GM18505 (cell line): ENCODE results near the gene GPR37.

Experiments
- ATAC-seq: cut with Tn5 transposase; IDR thresholded peaks from one replicate; pipeline ENCODE4 v1.9.1; 2021; ENCODE audit not compliant: unreplicated experiment
- POLR2A ChIP-seq: IDR thresholded peaks from 4 replicates; pipeline ENCODE4 v1.6.1; 2011; ENCODE audit warnings: borderline replicate concordance; ENCODE audit not compliant: insufficient read depth, insufficient read length; ENCODE audit errors: extremely low read depth

Gene GPR37

GRCh38 chr7:124728610-124729009, 37.0 kb downstream of the GPR37 start:
- no peak for TF ChIP-seq POLR2A
- no peak for ATAC-seq

GRCh38 chr7:124724507-124725192, 40.9 kb downstream of the GPR37 start:
- no peak for TF ChIP-seq POLR2A
- ATAC-seq: no peak

GRCh38 chr7:124724079-124724478, 41.5 kb downstream of the GPR37 start:
- ATAC-seq: no peak
- TF ChIP-seq POLR2A: no peak

GRCh38 chr7:124723012-124723411, 42.6 kb downstream of the GPR37 start:
- TF ChIP-seq POLR2A: no peak
- ATAC-seq: no peak

DNA sequence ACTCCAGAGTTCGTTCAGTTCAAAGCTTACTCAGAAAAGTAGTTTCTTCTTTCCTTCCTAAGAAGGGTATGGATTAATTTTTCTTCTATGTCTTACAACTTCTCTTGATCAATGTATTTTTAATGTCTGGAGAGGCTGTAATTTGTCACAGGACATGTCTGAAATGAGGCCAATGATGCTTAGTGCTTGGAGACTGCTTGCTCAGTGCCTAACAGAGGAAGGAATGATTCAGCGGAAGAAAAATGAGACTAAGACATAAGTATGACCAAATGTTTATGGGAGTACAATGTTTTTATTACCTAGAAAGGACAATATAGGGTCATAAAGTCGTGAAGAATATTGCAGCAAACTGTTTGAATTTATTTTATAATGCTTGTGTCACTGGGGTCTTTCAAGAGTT, 43.3 kb downstream of the GPR37 start:
- no peak for ATAC-seq
- TF ChIP-seq POLR2A: no peak

DNA sequence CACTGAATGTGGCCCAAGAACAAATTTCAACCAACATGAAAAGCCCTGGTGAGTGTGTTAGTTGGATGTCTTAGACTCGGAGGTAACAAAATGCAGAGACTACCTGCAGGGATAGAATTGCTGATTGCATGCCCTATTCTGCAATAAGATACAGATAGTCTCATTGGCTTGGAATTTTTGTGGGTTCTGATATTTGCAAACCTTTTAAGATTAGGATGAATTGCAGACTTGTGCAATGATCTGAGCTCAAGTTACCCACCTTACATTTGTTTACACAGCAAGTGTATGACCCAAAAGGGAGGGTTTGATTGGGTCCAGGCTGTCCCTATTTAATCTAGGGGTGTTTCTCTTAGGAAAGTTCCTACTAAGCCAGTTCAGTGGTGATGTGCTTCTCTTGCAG, 45.4 kb downstream of the GPR37 start:
- no peak for ATAC-seq

DNA sequence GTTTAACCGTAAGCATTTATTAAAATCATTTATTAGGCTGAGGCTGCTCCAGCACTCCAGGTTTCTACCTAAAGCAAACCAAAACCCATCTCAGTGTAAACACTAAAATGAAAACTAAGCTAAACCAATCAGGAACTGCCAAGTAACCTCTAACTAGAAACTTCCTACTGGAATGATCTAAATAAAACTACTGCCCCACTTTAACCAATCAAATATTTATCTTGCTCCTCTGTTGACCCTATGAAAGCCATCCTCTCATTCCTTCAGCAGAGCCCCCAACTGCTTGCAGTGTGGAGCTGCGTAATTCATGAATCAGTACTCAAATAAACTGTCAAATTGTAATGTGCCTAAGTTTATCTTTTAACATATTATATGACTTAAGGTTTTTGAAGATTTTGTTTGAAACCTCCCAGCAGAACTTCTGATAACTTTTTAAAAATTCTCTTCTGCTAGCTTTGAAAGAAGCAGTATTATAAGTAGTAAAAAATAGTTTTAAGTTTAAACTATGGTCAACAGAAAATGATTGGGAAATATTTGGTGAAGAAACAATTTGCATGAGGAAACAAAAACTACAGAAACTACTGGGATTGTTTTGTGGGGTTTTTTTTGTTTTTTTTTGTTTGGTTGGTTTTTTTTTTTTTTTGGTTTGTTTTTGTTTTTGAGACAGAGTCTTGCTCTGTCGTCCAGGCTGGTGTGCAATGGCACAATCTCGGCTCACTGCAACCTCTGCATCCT, 47.4 kb downstream of the GPR37 start:
- ATAC-seq: no peak
- TF ChIP-seq POLR2A: no peak

More for the DNA sequence above, 45.4 kb downstream of the GPR37 start:
- no peak for TF ChIP-seq POLR2A

- TF ChIP-seq POLR2A: no peak
- ATAC-seq: no peak
These were observed 48.7 kb downstream of the GPR37 start for GRCh38 chr7:124716894-124717293.

DNA sequence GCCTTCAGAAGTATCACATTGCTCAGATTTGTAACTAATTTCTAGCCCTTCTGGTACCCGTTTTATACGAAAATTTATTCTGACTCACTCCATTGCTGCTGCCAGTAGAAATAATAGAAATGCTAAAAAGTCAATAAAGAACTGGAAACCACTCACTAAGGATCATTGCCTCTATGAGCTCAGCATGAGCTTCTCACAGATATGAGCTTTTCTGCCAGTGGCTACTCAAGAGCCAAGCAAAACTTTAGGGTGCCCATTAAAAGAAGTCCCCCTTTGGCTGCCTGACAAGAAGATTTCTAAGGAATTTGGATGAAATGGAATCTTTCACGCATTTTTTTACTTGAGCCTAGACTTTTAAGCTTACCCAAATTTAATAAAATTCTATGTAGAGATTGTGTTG, 52.5 kb downstream of the GPR37 start:
- TF ChIP-seq POLR2A: no peak
- no peak for ATAC-seq

DNA sequence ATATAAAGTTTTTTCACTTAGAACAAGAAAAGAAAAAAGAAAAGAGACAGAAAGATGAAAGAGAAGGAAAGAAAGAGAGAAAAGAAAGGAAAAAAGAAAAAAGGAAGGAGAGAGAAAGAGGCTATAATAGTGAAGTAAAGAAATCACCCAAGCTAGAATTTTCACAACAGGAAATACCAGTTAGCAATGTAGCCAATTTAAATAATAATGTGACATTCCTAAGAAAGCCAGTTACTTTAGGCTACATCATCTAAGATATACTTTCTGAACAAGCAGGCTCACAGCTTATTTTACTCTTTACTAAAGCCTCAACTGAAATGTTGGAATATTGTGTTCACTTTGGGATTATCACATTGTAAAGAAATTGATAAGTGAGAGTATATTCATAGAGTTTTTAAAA, 53.6 kb downstream of the GPR37 start:
- TF ChIP-seq POLR2A: no peak
- ATAC-seq: no peak

- TF ChIP-seq POLR2A: no peak
- ATAC-seq: no peak
These were observed 63.2 kb downstream of the GPR37 start for GRCh38 chr7:124702385-124702784.

- no peak for ATAC-seq
- TF ChIP-seq POLR2A: no peak
These were observed 63.6 kb downstream of the GPR37 start for GRCh38 chr7:124701955-124702354.

DNA sequence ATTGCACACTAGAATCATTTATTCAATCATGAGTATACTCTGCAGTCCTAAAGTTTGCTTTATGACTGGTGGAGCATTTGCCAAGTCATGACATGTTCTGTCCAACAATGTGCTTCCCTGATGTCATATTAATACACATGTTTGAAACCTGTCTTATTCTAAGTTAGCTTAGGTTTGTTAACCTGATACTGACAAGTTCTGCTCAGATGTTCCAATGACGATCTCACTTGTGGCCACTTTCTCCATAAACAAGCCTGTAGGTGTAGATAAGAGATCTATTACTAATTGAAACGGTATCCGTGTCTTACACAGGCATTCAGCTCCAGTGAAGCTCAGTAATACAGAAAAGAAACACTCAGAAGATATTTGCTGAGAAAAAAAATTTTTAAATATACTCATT, 64.9 kb downstream of the GPR37 start:
- ATAC-seq: no peak
- TF ChIP-seq POLR2A: no peak

DNA sequence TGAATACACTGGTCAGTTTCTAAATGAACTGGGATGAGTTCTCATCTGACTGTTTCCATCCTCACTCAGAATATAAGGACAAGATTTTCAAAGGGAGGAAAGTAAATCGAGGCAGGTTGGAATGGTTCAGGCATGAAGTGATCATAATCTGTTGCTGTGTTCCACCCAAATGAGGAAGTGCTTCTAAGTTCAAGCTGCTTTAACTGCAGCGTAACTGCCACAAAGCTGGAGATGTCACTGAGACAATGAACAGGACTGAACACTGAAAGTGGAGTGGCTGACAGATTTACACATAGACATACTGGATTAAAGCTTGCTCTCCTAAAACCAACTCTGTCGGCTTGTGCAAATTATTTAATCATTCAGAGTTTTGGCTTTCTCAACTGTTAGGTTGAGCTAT, 66.6 kb downstream of the GPR37 start:
- no peak for ATAC-seq
- TF ChIP-seq POLR2A: no peak
